ENCODE data around the gene CCDC81. TPM values are rescaled to one million over a fixed set of nuclear protein-coding genes. Genes with fewer than 3 reads are reported as not detected.
"Not testable (repeated sequence)": the region's sequence is repeated elsewhere in the genome, so short reads cannot be mapped to it uniquely, and the experiment has no call there.

The CCDC81 gene
- total RNA-seq, 1 donor from 2014 or later = 0.28 TPM

- ATAC-seq = no peak
Observed at GRCh38 chr11:86388198-86388597, 13.5 kb downstream of the CCDC81 start.

- no peak for ATAC-seq
Observed at GRCh38 chr11:86390487-86390886, 15.8 kb downstream of the CCDC81 start.

GRCh38 chr11:86395061-86395551 is 20.4 kb downstream of the CCDC81 start:
- ATAC-seq = no peak

- no peak for ATAC-seq
Observed at GRCh38 chr11:86396396-86396795, 21.7 kb downstream of the CCDC81 start.

- ATAC-seq = no peak
Observed at GRCh38 chr11:86397351-86397750, 22.7 kb downstream of the CCDC81 start.

- ATAC-seq = no peak
Observed at GRCh38 chr11:86398106-86398505, 23.4 kb downstream of the CCDC81 start.

GRCh38 chr11:86403458-86403857 is 28.8 kb downstream of the CCDC81 start:
- no peak for ATAC-seq

- no peak for ATAC-seq
Observed at GRCh38 chr11:86408845-86409244, 34.2 kb downstream of the CCDC81 start.

- peak; percentile 52 for ATAC-seq
Observed at GRCh38 chr11:86414032-86414431, 39.3 kb downstream of the CCDC81 start.

GRCh38 chr11:86415026-86415425 is 40.3 kb downstream of the CCDC81 start:
- ATAC-seq = no peak

GRCh38 chr11:86416494-86416893 is 41.8 kb downstream of the CCDC81 start:
- no peak for ATAC-seq

GRCh38 chr11:86416951-86417350 is 42.3 kb downstream of the CCDC81 start:
- ATAC-seq = not testable (repeated sequence)

- ATAC-seq = no peak
Observed at GRCh38 chr11:86418106-86418505, 43.4 kb downstream of the CCDC81 start.

GRCh38 chr11:86418513-86418912 is 43.8 kb downstream of the CCDC81 start:
- no peak for ATAC-seq

- no peak for ATAC-seq
Observed at GRCh38 chr11:86418917-86419316, 44.2 kb downstream of the CCDC81 start.

- no peak for ATAC-seq
Observed at GRCh38 chr11:86421946-86422345, 47.3 kb downstream of the CCDC81 start.

GRCh38 chr11:86422371-86422770 is 47.7 kb downstream of the CCDC81 start:
- ATAC-seq = no peak

- not testable (repeated sequence) for ATAC-seq
Observed at GRCh38 chr11:86423488-86423887, 48.8 kb downstream of the CCDC81 start.

- ATAC-seq = no peak
Observed at GRCh38 chr11:86427441-86427840, 52.8 kb downstream of the CCDC81 start.

- ATAC-seq = no peak
Observed at GRCh38 chr11:86431258-86431657, 56.6 kb downstream of the CCDC81 start.

GRCh38 chr11:86433361-86434095 is 58.8 kb downstream of the CCDC81 start:
- not testable (repeated sequence) for ATAC-seq

- no peak for ATAC-seq
Observed at GRCh38 chr11:86435711-86436110, 61.0 kb downstream of the CCDC81 start.

GRCh38 chr11:86438685-86439084 is 64.0 kb downstream of the CCDC81 start:
- ATAC-seq = no peak

- ATAC-seq = no peak
Observed at GRCh38 chr11:86440305-86440716, 65.6 kb downstream of the CCDC81 start.

GRCh38 chr11:86440843-86441242 is 66.2 kb downstream of the CCDC81 start:
- no peak for ATAC-seq
